ENCODE measurements around the gene C1S.

DNA sequence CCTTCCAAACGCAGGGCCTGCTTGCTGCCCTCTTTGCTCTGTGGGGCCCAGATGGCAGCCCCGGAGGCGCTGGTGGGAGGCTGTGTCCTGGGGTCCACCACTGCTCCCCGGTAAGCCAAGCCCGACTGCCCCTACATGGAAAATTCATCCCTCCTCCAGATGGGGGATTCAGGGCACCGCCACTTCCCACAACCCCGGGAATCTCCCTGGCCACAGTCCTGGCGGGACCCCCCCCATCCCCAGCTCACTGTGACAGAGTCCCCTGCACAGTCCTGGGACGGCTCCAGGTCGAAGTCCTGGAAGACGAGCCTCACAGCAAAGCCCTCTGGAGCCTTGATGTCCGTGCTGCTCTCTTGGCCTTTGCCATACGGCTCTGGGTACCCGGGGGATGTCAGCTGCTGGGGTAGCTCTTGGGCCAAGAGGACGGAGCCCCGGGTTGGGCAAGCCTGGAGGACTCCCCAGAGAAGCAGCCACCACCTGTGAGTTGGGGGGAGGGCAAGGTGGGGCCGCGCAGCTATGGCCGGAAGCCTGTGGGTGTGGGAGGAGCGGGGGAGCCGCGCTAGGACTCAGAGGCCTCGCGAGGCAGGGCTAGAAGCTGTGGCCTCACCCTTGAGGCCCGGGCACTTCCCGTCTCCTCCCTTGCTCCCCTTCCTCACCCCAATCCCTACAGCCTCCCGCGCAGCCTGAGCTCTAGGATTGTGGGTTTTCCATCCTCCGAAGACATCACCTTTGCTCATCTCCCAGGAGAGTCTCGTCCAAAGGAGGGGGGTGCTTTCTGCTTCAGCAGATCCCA, 47.7 kb downstream of the C1S start:
- TF ChIP-seq, protein P1, sequence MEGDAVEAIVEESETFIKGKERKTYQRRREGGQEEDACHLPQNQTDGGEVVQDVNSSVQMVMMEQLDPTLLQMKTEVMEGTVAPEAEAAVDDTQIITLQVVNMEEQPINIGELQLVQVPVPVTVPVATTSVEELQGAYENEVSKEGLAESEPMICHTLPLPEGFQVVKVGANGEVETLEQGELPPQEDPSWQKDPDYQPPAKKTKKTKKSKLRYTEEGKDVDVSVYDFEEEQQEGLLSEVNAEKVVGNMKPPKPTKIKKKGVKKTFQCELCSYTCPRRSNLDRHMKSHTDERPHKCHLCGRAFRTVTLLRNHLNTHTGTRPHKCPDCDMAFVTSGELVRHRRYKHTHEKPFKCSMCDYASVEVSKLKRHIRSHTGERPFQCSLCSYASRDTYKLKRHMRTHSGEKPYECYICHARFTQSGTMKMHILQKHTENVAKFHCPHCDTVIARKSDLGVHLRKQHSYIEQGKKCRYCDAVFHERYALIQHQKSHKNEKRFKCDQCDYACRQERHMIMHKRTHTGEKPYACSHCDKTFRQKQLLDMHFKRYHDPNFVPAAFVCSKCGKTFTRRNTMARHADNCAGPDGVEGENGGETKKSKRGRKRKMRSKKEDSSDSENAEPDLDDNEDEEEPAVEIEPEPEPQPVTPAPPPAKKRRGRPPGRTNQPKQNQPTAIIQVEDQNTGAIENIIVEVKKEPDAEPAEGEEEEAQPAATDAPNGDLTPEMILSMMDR (IDR thresholded peaks at IDR 0.05) = no peak
- no peak for TF ChIP-seq POLR2A (IDR thresholded peaks at IDR 0.05)

Data from lower leg skin (tissue), 3 donors.